Body of pancreas (tissue), 4 donors: ENCODE results near the gene S100A6. TPM values are rescaled to one million over a fixed set of nuclear protein-coding genes. Genes with fewer than 3 reads are reported as not detected.
A peak's percentile ranks its signal among the peaks of the same experiment; 100 is the strongest.
"Not testable (repeated sequence)": the region's sequence is repeated elsewhere in the genome, so short reads cannot be mapped to it uniquely, and the experiment has no call there.

ENCODE experiments used
- ATAC-seq: fragments of 150-250 bp; one replicate; pipeline ENCODE4 v1.9.1; 2016
- DNase-seq, 4 donors: peaks; one replicate each; pipeline ENCODE4 v3.0.0-alpha.2; 2019
- H3K27ac ChIP-seq, 4 donors: fragments of 200-600 bp; sonication (generic); 1 replicate in 3 of 4; 2 replicates in 1 of 4; pipeline versions ENCODE4 v1.5.1 to v1.6.1; 2016 to 2019; ENCODE audit warnings: mild to moderate bottlenecking in 1 of 4, mixed read lengths in 1 of 4, moderate library complexity in 1 of 4
- H3K27me3 ChIP-seq, 2 donors: fragments of 200-600 bp; sonication (generic); one replicate each; pipeline ENCODE4 v1.6.0; 2016; ENCODE audit warnings: mild to moderate bottlenecking in 1 of 2
- H3K36me3 ChIP-seq, 2 donors: fragments of 200-600 bp; sonication (generic); replicated peaks in 1 of 2; 2 replicates each; pipeline ENCODE4 v1.5.1; 2016; ENCODE audit warnings: low read depth in 2 of 2; ENCODE audit not compliant: insufficient read depth in 1 of 2
- H3K4me1 ChIP-seq: fragments of 200-600 bp; sonication (generic); one replicate; pipeline ENCODE4 v1.6.0; 2016
- H3K4me3 ChIP-seq, 2 donors: fragments of 200-600 bp; sonication (generic); 1 replicate in 1 of 2; 2 replicates in 1 of 2; pipeline ENCODE4 v1.5.1; 2016 to 2019
- H3K9me3 ChIP-seq, 3 donors: fragments of 200-600 bp; sonication (generic); 1 replicate in 2 of 3; 2 replicates in 1 of 3; pipeline ENCODE4 v1.5.1; 2016
- CTCF ChIP-seq, 7 experiments: fragments of 450-650 bp in 4 of 7; fragments of 200-600 bp in 3 of 7; sonication (generic) in 3 of 7; IDR thresholded peaks; one replicate each; pipeline ENCODE4 v1.5.1; 2016 to 2019; ENCODE audit warnings: antibody characterized with exemption in 7 of 7
- POLR2A ChIP-seq, 3 donors: fragments of 450-650 bp; IDR thresholded peaks; one replicate each; pipeline ENCODE4 v1.6.1; 2016; ENCODE audit warnings: antibody characterized with exemption in 3 of 3, mild to moderate bottlenecking in 2 of 3
- WGBS, 2 donors: methylation state at CpG; one replicate each; pipeline ENCODE4 v1.1.5; 2017; 5-methylcytosine and 5-hydroxymethylcytosine counted together
- intact Hi-C: fragments of 100-400 bp; cut with DNase I; formaldehyde crosslinking; loops from one replicate; pipeline ENCODE4 v1.15.1; 2023
- total RNA-seq, 2 donors: library from RNA; depleted of rRNA; stranded (reverse); fragments of >200 nt; gene quantifications; one replicate each; pipeline ENCODE4 v1.1.0, GENCODE V29; 2016

The S100A6 gene
- total RNA-seq, 2 donors from 2014 or later: 54.7 to 58.9 TPM

DNA sequence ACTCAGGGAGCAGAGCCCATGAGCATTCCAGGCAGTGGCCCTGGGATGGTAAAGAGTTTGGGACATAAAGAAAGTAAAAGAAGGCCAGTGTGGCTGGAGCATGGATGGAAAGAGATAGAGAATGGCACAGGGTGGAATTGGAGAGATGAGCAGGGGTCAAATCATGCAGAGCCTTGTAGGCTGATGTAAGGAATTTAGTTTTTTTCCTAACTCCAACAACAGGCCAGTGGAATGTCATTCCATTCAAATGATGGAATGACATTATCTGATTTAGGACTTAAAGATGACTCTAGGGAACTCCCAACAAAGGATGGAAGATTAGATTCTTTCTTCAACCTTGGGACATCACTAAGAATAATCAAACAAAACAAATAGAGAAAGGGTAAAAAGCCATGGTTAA lies 42.7 kb upstream of the S100A6 start:
- DNase-seq (no peak), ATAC-seq (no peak)
- H3K9me3 ChIP-seq: no peaks in the 10 kb centered on the region
- no peaks in the 10 kb centered on the region for H3K4me1 ChIP-seq
- no peak overlapping the region for H3K27ac ChIP-seq
- TF ChIP-seq CTCF (IDR thresholded peaks at IDR 0.05): no peak
- TF ChIP-seq POLR2A (IDR thresholded peaks at IDR 0.05): no peak
- intact Hi-C loops: loop anchor here (5.0 kb wide), 1 partner anchor 34 kb away; the partner anchor contains the start of gene S100A16
- no peaks in the 10 kb centered on the region for H3K27me3 ChIP-seq
- H3K4me3 ChIP-seq: no peak overlapping the region
- no peaks in the 10 kb centered on the region for H3K36me3 ChIP-seq

- no peak overlapping the region for H3K4me3 ChIP-seq
- H3K27ac ChIP-seq: no peak overlapping the region
- ATAC-seq (no peak), DNase-seq (no peak)
- H3K4me1 ChIP-seq: peaks cover 2% of the 10 kb centered on the region
- WGBS, 2 donors: 58 to 61% methylated on average over 9 of the region's 9 CpGs
- no peaks in the 10 kb centered on the region for H3K9me3 ChIP-seq
- no peaks in the 10 kb centered on the region for H3K36me3 ChIP-seq
- TF ChIP-seq CTCF (IDR thresholded peaks at IDR 0.05): no peak
- no peak for TF ChIP-seq POLR2A (IDR thresholded peaks at IDR 0.05)
- intact Hi-C loops: loop anchor here (5.0 kb wide), 1 partner anchor 35 kb away; the partner anchor contains the start of gene S100A16
- H3K27me3 ChIP-seq: no peaks in the 10 kb centered on the region
Measured at GRCh38 chr1:153577624-153578051, 41.8 kb upstream of the S100A6 start.

- Histone ChIP-seq H3K27me3 (no peaks in the 10 kb centered on the region), H3K27ac (no peak overlapping the region), H3K4me1 (peaks cover 7% of the 10 kb centered on the region), H3K9me3 (no peaks in the 10 kb centered on the region), H3K4me3 (no peak overlapping the region), H3K36me3 (no peaks in the 10 kb centered on the region)
- WGBS, 2 donors: 66 to 69% methylated on average over 4 of the region's 4 CpGs
- DNase-seq: no peak
- no peak for TF ChIP-seq POLR2A (IDR thresholded peaks at IDR 0.05)
- no peak for TF ChIP-seq CTCF (IDR thresholded peaks at IDR 0.05)
- intact Hi-C loops: loop anchor here (5.0 kb wide), 1 partner anchor 35 kb away; the partner anchor contains the start of gene S100A16
- ATAC-seq: no peak
Measured at GRCh38 chr1:153577138-153577537, 41.3 kb upstream of the S100A6 start.

- DNase-seq, ATAC-seq, H3K9me3 ChIP-seq, H3K4me1 ChIP-seq, H3K27ac ChIP-seq, H3K27me3 ChIP-seq, H3K4me3 ChIP-seq, H3K36me3 ChIP-seq: not testable (repeated sequence)
- intact Hi-C loops: loop anchor here (5.0 kb wide), 1 partner anchor 37 kb away; the partner anchor contains the start of gene S100A16
- WGBS, 2 donors: 82 to 95% methylated on average over 10 of the region's 10 CpGs
Measured at GRCh38 chr1:153575497-153575896, 39.7 kb upstream of the S100A6 start.

- H3K4me1 ChIP-seq, DNase-seq, ATAC-seq, H3K27ac ChIP-seq, H3K27me3 ChIP-seq, H3K36me3 ChIP-seq, H3K9me3 ChIP-seq, H3K4me3 ChIP-seq: not testable (repeated sequence)
- 97 to 100% methylated on average over 2 to 4 of the region's 35 CpGs for WGBS, 2 donors
- intact Hi-C loops: loop anchor here (5.0 kb wide), 1 partner anchor 37 kb away; the partner anchor contains the start of gene S100A16
Measured at GRCh38 chr1:153575081-153575491, 39.3 kb upstream of the S100A6 start.

DNA sequence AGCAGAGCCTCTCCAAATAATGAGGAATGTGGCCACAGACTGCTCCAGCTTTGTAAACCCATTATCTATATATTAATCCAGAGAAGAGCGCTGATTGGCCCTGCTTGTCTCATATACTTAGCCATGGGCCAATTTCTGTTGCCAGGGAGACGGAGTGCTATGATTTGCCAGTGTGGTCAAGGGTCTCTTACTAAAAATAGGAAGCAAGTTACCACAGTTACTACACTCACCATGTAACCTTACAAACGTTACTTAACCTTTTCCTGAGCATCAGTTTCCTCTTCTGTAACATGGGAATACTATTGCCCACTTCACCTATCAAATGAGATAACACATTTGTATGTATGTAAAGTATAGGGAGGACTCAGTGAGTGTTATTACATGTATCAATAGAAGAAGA lies 37.6 kb upstream of the S100A6 start:
- ATAC-seq: no peak

More for the DNA sequence above, 37.6 kb upstream of the S100A6 start:
- no peak for DNase-seq
- TF ChIP-seq CTCF (IDR thresholded peaks at IDR 0.05): no peak
- Histone ChIP-seq H3K27ac (peak overlapping the region in 2 of 4 donors; percentile 38 to 64), H3K9me3 (no peaks in the 10 kb centered on the region), H3K36me3 (no peaks in the 10 kb centered on the region), H3K4me3 (no peak overlapping the region), H3K4me1 (peaks cover 13% of the 10 kb centered on the region), H3K27me3 (no peaks in the 10 kb centered on the region)
- intact Hi-C loops: loop anchor here (5.0 kb wide), 1 partner anchor 66 kb away; no protein-coding TSS in a partner anchor
- 71 to 79% methylated on average over 3 of the region's 3 CpGs for whole genome bisulfite sequencing, 2 donors
